NT2/D1 (cell line): ENCODE results near the gene CDH22.

Experiments used
- SUZ12 ChIP-seq: IDR thresholded peaks from 2 replicates; pipeline ENCODE4 v1.6.1; 2011; ENCODE audit not compliant: insufficient read length, insufficient read depth; ENCODE audit errors: extremely low read depth
- YY1 ChIP-seq: IDR thresholded peaks from 2 replicates; pipeline ENCODE4 v1.6.1; 2011; ENCODE audit not compliant: insufficient read length, insufficient read depth

DNA sequence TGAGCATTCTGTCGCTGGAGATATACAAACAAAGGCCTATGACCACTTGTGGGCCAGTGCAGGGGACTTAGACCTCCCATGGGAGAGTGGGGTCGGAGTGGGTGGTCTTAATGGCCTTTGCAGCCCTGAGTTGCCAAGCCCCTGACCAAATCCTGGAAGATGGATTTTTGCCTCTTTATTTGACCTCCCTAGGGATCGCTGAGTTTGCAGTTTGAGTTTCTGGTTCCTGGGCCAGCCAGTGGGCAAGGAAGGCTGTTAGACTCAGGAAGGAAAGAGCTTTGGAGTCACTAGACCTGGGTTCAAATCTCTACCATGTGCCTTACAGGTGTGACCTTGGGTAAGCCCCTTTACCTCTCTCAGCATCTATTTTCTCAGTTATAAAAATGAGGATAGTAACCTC, 96.0 kb downstream of the CDH22 start:
- TF ChIP-seq SUZ12 (no peak), YY1 (no peak)
